GM12864 (cell line): ENCODE results near the gene ASCL2.

Source experiments
- DNase-seq: peaks from one replicate; pipeline ENCODE4 v3.0.0-alpha.2; 2011; ENCODE audit warnings: low read depth
- H3K4me3 ChIP-seq: 2 replicates; pipeline ENCODE4 v1.5.1; 2011; ENCODE audit warnings: mild to moderate bottlenecking, low read depth, low read length, control low read depth
- TF ChIP-seq, protein P1 (sequence below): IDR thresholded peaks from 2 replicates; pipeline ENCODE4 v1.5.1; 2011; ENCODE audit warnings: low read depth, mild to moderate bottlenecking, moderate library complexity, low read length, control low read depth, inconsistent platforms; ENCODE audit errors: missing control alignments

Gene ASCL2, protein sequence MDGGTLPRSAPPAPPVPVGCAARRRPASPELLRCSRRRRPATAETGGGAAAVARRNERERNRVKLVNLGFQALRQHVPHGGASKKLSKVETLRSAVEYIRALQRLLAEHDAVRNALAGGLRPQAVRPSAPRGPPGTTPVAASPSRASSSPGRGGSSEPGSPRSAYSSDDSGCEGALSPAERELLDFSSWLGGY

DNA sequence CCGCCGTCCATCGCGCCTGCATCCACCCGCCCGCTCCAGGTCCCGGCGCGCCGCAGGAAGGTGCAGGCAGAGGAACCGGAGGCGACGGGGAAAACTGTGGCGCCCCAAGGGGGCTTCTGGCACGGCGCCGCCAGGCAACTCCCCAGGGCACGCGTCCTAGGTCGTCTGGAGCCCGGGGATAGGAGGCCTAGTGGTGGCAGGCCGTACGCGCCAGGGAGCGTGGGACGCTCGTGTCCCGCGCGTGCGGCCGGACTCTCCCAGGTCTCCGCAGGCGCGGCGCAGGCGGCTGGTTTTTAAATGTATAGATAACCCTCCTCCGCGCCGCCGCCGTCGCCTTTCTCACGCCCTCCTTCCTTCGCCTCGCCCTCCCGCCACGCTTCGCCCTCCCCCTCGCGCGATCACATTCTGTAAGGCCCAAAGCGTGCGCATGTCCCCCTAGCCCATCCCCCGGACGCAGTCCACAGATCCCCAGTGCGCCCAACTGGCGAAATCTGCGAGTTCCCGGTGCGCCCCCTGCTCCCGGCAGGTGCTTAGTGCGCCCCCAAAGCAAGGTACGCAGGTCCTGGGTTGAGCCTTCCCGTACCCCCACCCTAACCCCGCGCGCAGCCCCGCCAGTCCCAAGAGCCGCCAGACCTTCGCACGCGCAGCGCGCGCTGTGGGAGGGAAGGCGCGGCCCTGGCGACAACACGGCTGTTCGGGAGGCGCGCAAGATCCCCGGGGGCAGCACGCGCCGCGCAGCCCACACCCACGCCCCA lies at the start of gene ASCL2:
Gene ASCL2 (minus strand): TSS at position 267 of the 755 bp plus-strand sequence. CDS start 256 bp downstream, at position 11.
- peak within 1 kb of the TSS; percentile 19 for H3K4me3 ChIP-seq
- no peak for DNase-seq
- TF ChIP-seq, protein P1, sequence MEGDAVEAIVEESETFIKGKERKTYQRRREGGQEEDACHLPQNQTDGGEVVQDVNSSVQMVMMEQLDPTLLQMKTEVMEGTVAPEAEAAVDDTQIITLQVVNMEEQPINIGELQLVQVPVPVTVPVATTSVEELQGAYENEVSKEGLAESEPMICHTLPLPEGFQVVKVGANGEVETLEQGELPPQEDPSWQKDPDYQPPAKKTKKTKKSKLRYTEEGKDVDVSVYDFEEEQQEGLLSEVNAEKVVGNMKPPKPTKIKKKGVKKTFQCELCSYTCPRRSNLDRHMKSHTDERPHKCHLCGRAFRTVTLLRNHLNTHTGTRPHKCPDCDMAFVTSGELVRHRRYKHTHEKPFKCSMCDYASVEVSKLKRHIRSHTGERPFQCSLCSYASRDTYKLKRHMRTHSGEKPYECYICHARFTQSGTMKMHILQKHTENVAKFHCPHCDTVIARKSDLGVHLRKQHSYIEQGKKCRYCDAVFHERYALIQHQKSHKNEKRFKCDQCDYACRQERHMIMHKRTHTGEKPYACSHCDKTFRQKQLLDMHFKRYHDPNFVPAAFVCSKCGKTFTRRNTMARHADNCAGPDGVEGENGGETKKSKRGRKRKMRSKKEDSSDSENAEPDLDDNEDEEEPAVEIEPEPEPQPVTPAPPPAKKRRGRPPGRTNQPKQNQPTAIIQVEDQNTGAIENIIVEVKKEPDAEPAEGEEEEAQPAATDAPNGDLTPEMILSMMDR, result no peak

DNA sequence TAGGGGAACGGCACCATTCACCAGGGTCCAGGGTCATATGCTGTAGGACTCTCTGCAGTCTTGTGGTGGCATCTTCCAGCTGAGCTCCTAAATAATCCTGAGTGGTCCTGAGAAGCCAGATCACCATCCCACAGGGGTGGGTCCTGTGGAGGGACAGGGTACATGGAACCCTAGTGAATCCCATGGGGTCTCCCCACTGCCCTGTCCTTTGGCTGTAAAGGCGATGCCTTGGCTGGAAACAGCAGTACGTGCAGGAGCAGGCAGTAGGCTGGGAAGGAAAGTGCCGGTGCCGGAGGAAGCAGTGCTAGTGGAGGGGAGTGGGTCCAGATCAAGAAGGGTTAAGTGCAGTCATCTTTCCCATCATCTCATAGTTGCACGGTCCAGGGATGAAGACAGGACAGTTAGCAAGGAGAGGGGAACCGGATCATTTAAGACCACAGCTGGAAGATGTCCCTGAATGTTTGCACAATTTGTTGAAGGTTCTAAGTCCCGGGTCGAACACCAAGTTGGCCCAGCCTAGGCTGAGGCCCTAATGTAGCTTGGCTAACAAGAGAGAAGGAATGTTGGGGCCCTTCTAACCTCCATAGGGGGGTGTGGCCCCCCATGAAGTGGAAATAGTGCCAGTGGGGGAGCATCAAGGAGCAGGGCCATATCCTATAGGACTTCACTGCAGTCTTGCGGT lies 49.5 kb upstream of the ASCL2 start:
- TF ChIP-seq, protein P1, result no peak
- DNase-seq, result no peak
- no peak overlapping the region for H3K4me3 ChIP-seq

DNA sequence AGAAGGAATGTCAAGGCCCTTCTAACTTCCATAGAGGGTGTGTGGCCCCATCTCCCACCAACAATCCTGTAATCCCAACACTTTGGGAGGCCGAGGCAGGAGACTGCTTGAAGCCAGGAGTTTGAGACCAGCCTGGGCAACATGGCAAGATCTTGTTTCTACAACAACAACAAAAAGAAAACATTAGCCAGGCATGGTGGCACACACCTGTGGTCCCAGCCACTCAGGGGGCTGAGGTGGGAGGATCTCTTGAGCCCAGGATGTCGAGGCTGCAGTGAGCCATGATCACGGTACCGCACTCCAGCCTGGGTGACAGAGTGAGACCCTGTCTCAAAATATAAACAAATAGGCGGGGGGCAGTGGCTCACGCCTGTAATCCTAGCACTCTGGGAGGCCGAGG lies 48.3 kb upstream of the ASCL2 start:
- no peak overlapping the region for H3K4me3 ChIP-seq
- TF ChIP-seq, protein P1, result no peak
- no peak for DNase-seq

DNA sequence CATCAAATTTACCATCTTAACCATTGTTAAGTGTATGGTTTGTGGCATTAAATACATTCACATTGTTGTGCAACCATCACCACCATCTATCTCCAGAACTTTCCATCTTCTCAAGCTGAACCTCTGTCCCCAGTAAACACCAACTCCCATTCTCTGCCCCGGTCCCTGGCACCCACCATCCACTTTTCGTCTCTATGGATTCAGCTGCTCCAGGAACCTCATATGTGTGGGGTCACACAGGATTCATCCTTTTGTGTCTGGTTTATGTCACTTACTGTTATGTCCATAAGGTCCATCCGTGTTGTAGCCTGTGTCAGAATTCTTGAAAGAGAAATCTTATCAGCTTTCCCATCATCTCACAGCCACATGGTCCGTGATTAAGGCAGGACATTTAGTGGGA lies 47.7 kb upstream of the ASCL2 start:
- no peak overlapping the region for H3K4me3 ChIP-seq
- TF ChIP-seq, protein P1, result no peak
- DNase-seq, result no peak

DNA sequence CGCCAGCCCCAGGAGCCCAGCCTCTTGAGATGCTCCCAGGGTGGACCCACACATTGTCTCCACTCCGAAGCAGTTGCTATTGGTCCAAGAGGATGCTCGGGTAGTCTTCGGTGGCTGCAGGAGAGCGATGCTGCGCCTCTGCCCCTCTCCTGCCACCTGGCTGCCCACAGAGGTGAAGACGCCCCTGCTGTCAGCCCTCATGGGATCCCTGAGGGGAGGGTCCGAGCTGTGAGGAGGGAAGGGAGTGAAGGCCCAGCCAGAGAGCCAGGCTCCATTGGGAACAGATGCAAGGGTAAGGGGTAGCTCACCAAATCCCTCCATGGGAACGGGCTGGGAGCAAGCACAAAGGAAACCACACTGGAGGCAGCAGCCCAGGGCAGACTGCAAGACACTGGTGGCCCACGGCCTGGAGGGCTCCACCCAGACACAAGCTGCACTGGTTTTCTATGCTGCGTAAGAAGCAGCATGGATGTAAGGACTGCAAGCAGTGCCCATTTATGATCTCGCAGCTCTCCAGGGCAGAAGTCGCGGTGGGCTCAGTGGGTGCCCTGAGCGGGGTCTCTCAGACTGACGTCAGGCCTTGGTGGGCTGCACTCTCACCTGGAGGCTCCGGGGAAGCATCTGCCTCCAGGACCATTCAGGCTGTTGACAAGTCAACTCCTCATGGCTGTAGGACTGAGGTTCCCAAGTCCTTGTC lies 47.1 kb upstream of the ASCL2 start:
- TF ChIP-seq, protein P1, result no peak
- H3K4me3 ChIP-seq, result no peak overlapping the region
- DNase-seq, result no peak

DNA sequence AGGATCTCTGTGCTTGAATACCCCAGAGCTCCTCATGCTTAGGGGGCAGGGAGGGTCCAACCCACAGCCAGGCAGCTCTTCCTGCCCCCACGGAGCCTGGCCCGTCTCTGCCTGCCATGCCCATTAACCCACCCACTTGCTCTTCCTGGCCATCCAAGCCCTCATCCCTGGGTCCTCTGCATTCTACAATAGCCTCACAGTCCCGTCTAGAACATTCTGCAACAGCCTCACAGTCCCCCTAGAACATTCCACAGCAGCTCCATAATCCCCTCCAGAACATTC lies 46.5 kb upstream of the ASCL2 start:
- DNase-seq, result no peak
- TF ChIP-seq, protein P1, result no peak
- no peak overlapping the region for H3K4me3 ChIP-seq
